ENCODE data around the gene CAPN2. TPM values are rescaled to one million over a fixed set of nuclear protein-coding genes. Genes with fewer than 3 reads are reported as not detected.

Gene CAPN2
- polyA plus RNA-seq, 3 donors: 127 to 186 (median 182) TPM

GRCh38 chr1:223810586-223810985, 98.2 kb downstream of the CAPN2 start:
- Mint-ChIP-seq H3K27ac (peak overlapping the region in 1 of 7 donors; percentile 11), H3K36me3 (peaks cover 69 to 80% of the 10 kb centered on the region in 2 donors), H3K9me3 (peaks cover 0 to 4% (median 0%) of the 10 kb centered on the region in 7 donors), H3K4me1 (no peaks in the 10 kb centered on the region), H3K27me3 (ENCODE audit: low read depth in 3 of 3) (peaks cover 0 to 3% (median 0%) of the 10 kb centered on the region in 3 donors), H3K4me3 (no peak overlapping the region)
- DNase-seq: no peak
- Histone ChIP-seq H3K27ac (ENCODE audit: low read depth in 1 of 2, low read length in 2 of 2) (no peak overlapping the region), H3K9ac (ENCODE audit: insufficient read depth, low read length, poor library complexity, severe bottlenecking) (no peak overlapping the region), H3K4me3 (replicated peaks in 1 of 3; ENCODE audit: low read depth in 2 of 3, low read length in 3 of 3) (no peak overlapping the region), H3K27me3 (ENCODE audit: control insufficient read depth in 2 of 2, insufficient read depth in 2 of 2, low read length in 2 of 2) (no peaks in the 10 kb centered on the region), H3K4me2 (replicated peaks; ENCODE audit: extremely low read depth, low read length, poor library complexity, severe bottlenecking) (no peak overlapping the region), H3K4me1 (ENCODE audit: control insufficient read depth in 1 of 2, insufficient read depth in 2 of 2, low read length in 2 of 2) (no peaks in the 10 kb centered on the region), H4K20me1 (ENCODE audit: insufficient read depth, low read length) (peaks cover 23% of the 10 kb centered on the region), H3K9me3 (replicated peaks in 1 of 2; ENCODE audit: control insufficient read depth in 1 of 2, insufficient read depth in 1 of 2, low read length in 2 of 2) (no peaks in the 10 kb centered on the region), H3K79me2 (ENCODE audit: insufficient read depth, low read length) (peaks cover 29% of the 10 kb centered on the region), H3K36me3 (replicated peaks in 1 of 2; ENCODE audit: control insufficient read depth in 1 of 2, insufficient read depth in 2 of 2, low read length in 2 of 2) (peaks cover 59 to 92% of the 10 kb centered on the region in 2 donors), H2AFZ (ENCODE audit: insufficient read depth, low read depth, low read length, poor library complexity, severe bottlenecking) (no peak overlapping the region)
- WGBS (ENCODE audit: insufficient coverage): no CpG with 5 or more reads among the region's 2 CpGs
- intact Hi-C loops (cut with micrococcal nuclease): loop anchor here in 1 of 2 donors (2.0 kb wide), 1 partner anchor 34 kb away; the partner anchor contains the start of gene TP53BP2
- TF ChIP-seq, protein P1, sequence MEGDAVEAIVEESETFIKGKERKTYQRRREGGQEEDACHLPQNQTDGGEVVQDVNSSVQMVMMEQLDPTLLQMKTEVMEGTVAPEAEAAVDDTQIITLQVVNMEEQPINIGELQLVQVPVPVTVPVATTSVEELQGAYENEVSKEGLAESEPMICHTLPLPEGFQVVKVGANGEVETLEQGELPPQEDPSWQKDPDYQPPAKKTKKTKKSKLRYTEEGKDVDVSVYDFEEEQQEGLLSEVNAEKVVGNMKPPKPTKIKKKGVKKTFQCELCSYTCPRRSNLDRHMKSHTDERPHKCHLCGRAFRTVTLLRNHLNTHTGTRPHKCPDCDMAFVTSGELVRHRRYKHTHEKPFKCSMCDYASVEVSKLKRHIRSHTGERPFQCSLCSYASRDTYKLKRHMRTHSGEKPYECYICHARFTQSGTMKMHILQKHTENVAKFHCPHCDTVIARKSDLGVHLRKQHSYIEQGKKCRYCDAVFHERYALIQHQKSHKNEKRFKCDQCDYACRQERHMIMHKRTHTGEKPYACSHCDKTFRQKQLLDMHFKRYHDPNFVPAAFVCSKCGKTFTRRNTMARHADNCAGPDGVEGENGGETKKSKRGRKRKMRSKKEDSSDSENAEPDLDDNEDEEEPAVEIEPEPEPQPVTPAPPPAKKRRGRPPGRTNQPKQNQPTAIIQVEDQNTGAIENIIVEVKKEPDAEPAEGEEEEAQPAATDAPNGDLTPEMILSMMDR (IDR thresholded peaks at IDR 0.05): no peak

DNA sequence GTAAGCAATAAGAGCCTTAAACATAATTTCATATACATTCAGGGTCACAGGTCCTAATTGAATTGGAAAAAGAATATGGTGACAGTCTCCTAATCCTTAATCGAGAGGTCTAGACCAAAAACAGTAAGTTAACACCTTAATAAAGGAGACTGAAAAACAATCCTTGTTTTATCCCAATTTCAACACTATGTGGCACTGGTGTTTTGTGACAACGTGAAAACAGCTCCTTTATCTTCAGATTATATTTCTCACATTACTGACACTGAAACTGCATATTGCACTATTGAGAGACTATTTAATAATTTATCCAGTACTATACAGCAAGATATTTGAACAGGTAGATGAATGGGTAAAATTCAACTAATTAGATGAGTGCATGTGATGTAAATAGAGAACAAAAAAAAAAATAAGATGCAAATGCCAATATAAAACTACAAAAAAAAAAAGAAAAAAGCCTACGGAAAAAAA, 99.3 kb downstream of the CAPN2 start:
- H3K36me3 ChIP-seq (replicated peaks in 1 of 2; ENCODE audit: control insufficient read depth in 1 of 2, insufficient read depth in 2 of 2, low read length in 2 of 2): peaks cover 55 to 91% of the 10 kb centered on the region in 2 donors
- H3K4me1 ChIP-seq (ENCODE audit: control insufficient read depth in 1 of 2, insufficient read depth in 2 of 2, low read length in 2 of 2): no peaks in the 10 kb centered on the region
- peak overlapping the region in 3 of 7 donors; percentile 2 to 46 (median 8) for H3K27ac Mint-ChIP-seq
- peaks cover 34% of the 10 kb centered on the region for H4K20me1 ChIP-seq (ENCODE audit: insufficient read depth, low read length)
- no peaks in the 10 kb centered on the region for H3K9me3 ChIP-seq (replicated peaks in 1 of 2; ENCODE audit: control insufficient read depth in 1 of 2, insufficient read depth in 1 of 2, low read length in 2 of 2)
- H3K36me3 Mint-ChIP-seq: peaks cover 66 to 75% of the 10 kb centered on the region in 2 donors
- H3K4me1 Mint-ChIP-seq: no peaks in the 10 kb centered on the region
- no CpG with 5 or more reads among the region's 3 CpGs for WGBS (ENCODE audit: insufficient coverage)
- intact Hi-C loops (cut with micrococcal nuclease): loop anchor here in 1 of 2 donors (2.0 kb wide), 1 partner anchor 33 kb away; the partner anchor contains the start of gene TP53BP2
- no peak overlapping the region for H3K27ac ChIP-seq (ENCODE audit: low read depth in 1 of 2, low read length in 2 of 2)
- no peak overlapping the region for H3K4me3 Mint-ChIP-seq
- no peak overlapping the region for H3K4me3 ChIP-seq (replicated peaks in 1 of 3; ENCODE audit: low read depth in 2 of 3, low read length in 3 of 3)
- no peak overlapping the region for H3K9ac ChIP-seq (ENCODE audit: insufficient read depth, low read length, poor library complexity, severe bottlenecking)
- peaks cover 0 to 3% (median 0%) of the 10 kb centered on the region in 3 donors for H3K27me3 Mint-ChIP-seq (ENCODE audit: low read depth in 3 of 3)
- DNase-seq: peak in 2 of 3 donors; percentile 40 to 58
- peaks cover 0 to 4% (median 0%) of the 10 kb centered on the region in 7 donors for H3K9me3 Mint-ChIP-seq
- H3K4me2 ChIP-seq (replicated peaks; ENCODE audit: extremely low read depth, low read length, poor library complexity, severe bottlenecking): no peak overlapping the region
- TF ChIP-seq, protein P1 (IDR thresholded peaks at IDR 0.05): peak; percentile 66
- no peaks in the 10 kb centered on the region for H3K27me3 ChIP-seq (ENCODE audit: control insufficient read depth in 2 of 2, insufficient read depth in 2 of 2, low read length in 2 of 2)
- H3K79me2 ChIP-seq (ENCODE audit: insufficient read depth, low read length): peaks cover 39% of the 10 kb centered on the region
- no peak overlapping the region for H2AFZ ChIP-seq (ENCODE audit: insufficient read depth, low read depth, low read length, poor library complexity, severe bottlenecking)

Data from CD14-positive monocyte (primary cell).